Measurements from ENCODE around the gene DNAJB14.
"Not testable (repeated sequence)": the region's sequence is repeated elsewhere in the genome, so short reads cannot be mapped to it uniquely, and the experiment has no call there.

The DNAJB14 gene

GRCh38 chr4:99958207-99958606, 11.8 kb upstream of the DNAJB14 start:
- peaks cover 16% of the 10 kb centered on the region for H3K36me3 Mint-ChIP-seq (ENCODE audit: low read depth)
- not testable (repeated sequence) for H3K4me1 Mint-ChIP-seq (ENCODE audit: low read depth); H3K27me3 Mint-ChIP-seq; H3K27ac Mint-ChIP-seq; H3K4me3 Mint-ChIP-seq
- peaks cover 28% of the 10 kb centered on the region for H3K9me3 Mint-ChIP-seq
- intact Hi-C loops (cut with micrococcal nuclease), result loop anchor here (10.0 kb wide), 1 partner anchor 963 kb away; the partner anchor contains the start of gene METAP1

DNA sequence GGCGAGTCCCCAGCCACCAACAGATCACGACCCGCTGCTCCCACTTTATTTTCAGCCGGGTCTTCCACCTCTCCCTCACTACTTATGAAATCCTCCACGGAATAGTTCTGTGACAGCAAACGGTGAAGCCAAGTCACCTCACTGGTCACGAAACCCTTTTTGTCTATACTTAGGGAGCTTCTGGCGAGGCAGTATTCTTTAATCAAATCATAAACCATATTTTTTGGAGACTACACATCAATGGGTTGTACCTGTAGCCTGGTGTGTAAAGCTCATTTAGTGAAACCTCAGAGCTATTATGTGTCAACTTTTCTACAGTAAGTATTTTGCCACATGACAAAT, 4.5 kb upstream of the DNAJB14 start:
- intact Hi-C loops (cut with micrococcal nuclease), result loop anchor here (1.0 to 10.0 kb wide), 3 partner anchors 56 to 956 kb away; partner anchors contain the start of genes LAMTOR3, METAP1 and TRMT10A
- peaks cover 6% of the 10 kb centered on the region for H3K9me3 Mint-ChIP-seq

GRCh38 chr4:99949999-99950912, 3.8 kb upstream of the DNAJB14 start, which contains the start of gene H2AZ1:
H2AZ1 (minus strand) TSS chr4:99950275; CDS start chr4:99950170, 105 bp downstream.
- Mint-ChIP-seq H3K36me3 (ENCODE audit: low read depth) (peaks cover 16% of the 10 kb centered on the region), H3K4me3 (no peak within 1 kb of the TSS), H3K9me3 (no peaks in the 10 kb centered on the region), H3K4me1 (ENCODE audit: low read depth) (peaks cover 21% of the 10 kb centered on the region), H3K27me3 (no peaks in the 10 kb centered on the region), H3K27ac (no peak within 1 kb of the TSS)
- intact Hi-C loops (cut with micrococcal nuclease), result loop anchor here (1.0 to 10.0 kb wide), 6 partner anchors 38 to 1685 kb away; partner anchors contain the start of genes DAPP1, LAMTOR3, METAP1 and RAP1GDS1

More for the DNA sequence above, 4.5 kb upstream of the DNAJB14 start:
- H3K36me3 Mint-ChIP-seq (ENCODE audit: low read depth), result peaks cover 16% of the 10 kb centered on the region
- no peak overlapping the region for H3K27ac Mint-ChIP-seq
- H3K4me1 Mint-ChIP-seq (ENCODE audit: low read depth), result peaks cover 14% of the 10 kb centered on the region
- no peaks in the 10 kb centered on the region for H3K27me3 Mint-ChIP-seq
- H3K4me3 Mint-ChIP-seq, result no peak overlapping the region

DNA sequence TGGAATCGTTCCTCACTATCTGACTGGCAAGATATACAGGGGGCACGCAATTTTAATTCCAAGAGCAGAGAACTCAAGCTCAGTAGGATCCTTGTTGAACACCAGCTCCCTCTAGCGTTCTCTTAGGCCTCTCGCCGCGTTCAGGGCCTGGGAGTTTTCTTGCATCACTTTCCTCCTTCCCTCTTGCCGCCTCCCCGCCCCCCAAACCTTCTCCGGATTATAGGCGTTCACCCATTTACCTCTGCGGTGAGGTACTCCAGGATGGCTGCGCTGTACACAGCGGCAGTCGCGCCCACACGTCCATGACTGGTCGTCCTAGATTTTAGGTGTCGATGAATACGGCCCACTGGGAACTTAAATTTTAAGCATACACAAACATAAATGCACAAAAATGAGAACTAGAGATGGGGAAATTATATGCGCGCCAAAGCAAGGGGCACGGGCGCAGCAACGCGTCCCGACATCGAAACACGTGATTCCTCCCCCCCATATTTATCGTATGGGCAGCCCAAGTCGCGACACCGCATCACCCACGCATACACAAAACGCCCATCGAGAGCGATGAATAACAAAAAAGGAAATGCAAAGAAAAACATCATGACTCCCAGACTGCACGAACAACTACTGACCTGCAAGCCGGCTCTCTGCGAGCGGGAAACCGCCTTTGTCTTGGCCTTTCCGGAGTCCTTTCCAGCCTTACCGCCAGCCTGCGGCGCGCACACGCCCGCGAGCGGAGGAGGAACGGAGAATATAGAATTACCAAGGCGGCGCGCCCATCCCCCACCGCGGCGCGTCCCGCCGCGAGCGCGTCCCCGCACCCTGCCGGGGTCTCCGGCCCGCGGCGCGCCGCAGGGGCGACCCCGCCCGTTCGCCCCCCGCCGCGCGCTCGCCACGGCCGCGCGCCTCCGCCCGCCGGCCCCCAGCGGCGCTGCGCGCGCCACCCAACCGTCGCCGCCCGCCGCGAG, 2.9 kb upstream of the DNAJB14 start:
- intact Hi-C loops (cut with micrococcal nuclease), result loop anchor here (2.0 to 10.0 kb wide), 3 partner anchors 37 to 1685 kb away; partner anchors contain the start of genes DAPP1 and RAP1GDS1
- Mint-ChIP-seq H3K27ac (no peak overlapping the region), H3K4me1 (ENCODE audit: low read depth) (peaks cover 30% of the 10 kb centered on the region), H3K27me3 (no peaks in the 10 kb centered on the region), H3K9me3 (no peaks in the 10 kb centered on the region), H3K36me3 (ENCODE audit: low read depth) (peaks cover 22% of the 10 kb centered on the region), H3K4me3 (no peak overlapping the region)

- peaks cover 36% of the 10 kb centered on the region for H3K4me1 Mint-ChIP-seq (ENCODE audit: low read depth)
- no peaks in the 10 kb centered on the region for H3K9me3 Mint-ChIP-seq
- H3K27me3 Mint-ChIP-seq, result no peaks in the 10 kb centered on the region
- H3K36me3 Mint-ChIP-seq (ENCODE audit: low read depth), result peaks cover 34% of the 10 kb centered on the region
- H3K27ac Mint-ChIP-seq, result no peak overlapping the region
- intact Hi-C loops (cut with micrococcal nuclease), result loop anchor here (2.0 to 10.0 kb wide), 3 partner anchors 35 to 1683 kb away; partner anchors contain the start of genes DAPP1 and RAP1GDS1
- no peak overlapping the region for H3K4me3 Mint-ChIP-seq
Measured at GRCh38 chr4:99947608-99948007, 1.2 kb upstream of the DNAJB14 start.

DNA sequence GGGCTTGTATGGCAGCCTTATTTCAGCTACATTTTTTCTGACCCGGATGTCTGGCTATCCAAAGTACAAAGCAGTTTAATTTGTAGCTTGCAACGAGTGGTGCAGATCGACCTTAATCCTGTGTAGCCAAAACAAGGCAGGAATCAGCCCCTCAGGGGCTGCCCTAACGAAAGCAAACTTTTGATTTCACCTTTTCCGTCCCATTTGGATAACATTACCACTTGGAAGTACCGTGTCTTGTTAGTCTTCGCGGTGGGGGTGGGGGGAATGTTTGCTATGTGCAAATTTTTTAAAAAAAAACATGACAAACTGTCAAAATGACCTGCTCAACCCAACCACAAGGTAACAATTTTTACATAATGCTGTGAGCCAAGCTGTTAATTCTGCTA, 766 bp upstream of the DNAJB14 start:
- H3K27ac Mint-ChIP-seq, result peak overlapping the region; percentile 92
- peak overlapping the region; percentile 98 for H3K4me3 Mint-ChIP-seq
- H3K9me3 Mint-ChIP-seq, result no peaks in the 10 kb centered on the region
- H3K4me1 Mint-ChIP-seq (ENCODE audit: low read depth), result peaks cover 36% of the 10 kb centered on the region
- H3K27me3 Mint-ChIP-seq, result no peaks in the 10 kb centered on the region
- intact Hi-C loops (cut with micrococcal nuclease), result loop anchor here (5.0 to 10.0 kb wide), 2 partner anchors 35 to 1682 kb away; partner anchors contain the start of gene RAP1GDS1
- peaks cover 34% of the 10 kb centered on the region for H3K36me3 Mint-ChIP-seq (ENCODE audit: low read depth)

DNA sequence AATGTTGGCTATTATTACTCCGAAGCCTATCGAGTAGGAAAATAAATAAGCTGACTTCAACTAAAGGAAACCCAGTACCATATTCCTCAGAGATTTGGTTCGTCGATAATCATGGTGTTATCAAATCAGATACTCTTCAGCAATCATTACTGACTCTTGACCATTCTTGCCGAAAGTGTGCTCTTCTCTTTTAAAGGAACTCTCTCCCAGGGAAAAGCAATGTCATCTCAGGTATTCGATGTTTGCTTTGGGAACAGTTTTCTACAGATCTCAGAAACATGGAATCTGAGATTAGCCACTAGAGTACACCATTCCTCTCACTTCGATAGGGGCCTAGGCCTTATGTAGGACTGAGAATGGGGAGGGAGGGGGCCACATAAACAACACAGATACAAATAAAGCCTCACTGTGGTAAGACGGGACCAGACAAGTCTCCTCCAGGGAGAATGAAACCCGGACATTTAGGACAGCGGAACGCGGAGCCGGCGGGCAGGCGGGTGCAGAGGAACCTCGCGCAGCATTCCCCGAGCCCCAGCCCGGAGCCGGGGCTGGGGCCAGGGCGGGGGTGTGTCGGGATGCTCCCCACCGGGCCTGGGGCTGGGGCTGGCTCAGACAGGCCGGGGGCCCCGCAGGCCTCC, 581 bp downstream of the DNAJB14 start:
- Mint-ChIP-seq H3K27ac (peak overlapping the region; percentile 92), H3K4me1 (ENCODE audit: low read depth) (peaks cover 36% of the 10 kb centered on the region), H3K4me3 (peak overlapping the region; percentile 98)

GRCh38 chr4:99943904-99944437, 2.4 kb downstream of the DNAJB14 start:
- Mint-ChIP-seq H3K27ac (no peak overlapping the region), H3K4me1 (ENCODE audit: low read depth) (peaks cover 36% of the 10 kb centered on the region), H3K4me3 (no peak overlapping the region), H3K27me3 (no peaks in the 10 kb centered on the region), H3K9me3 (no peaks in the 10 kb centered on the region), H3K36me3 (ENCODE audit: low read depth) (peaks cover 34% of the 10 kb centered on the region)
- intact Hi-C loops (cut with micrococcal nuclease), result loop anchor here (10.0 kb wide), 1 partner anchor 1679 kb away; the partner anchor contains the start of gene RAP1GDS1

More for the DNA sequence above, 581 bp downstream of the DNAJB14 start:
- H3K36me3 Mint-ChIP-seq (ENCODE audit: low read depth), result peaks cover 34% of the 10 kb centered on the region
- no peaks in the 10 kb centered on the region for H3K27me3 Mint-ChIP-seq
- intact Hi-C loops (cut with micrococcal nuclease), result loop anchor here (1.0 to 10.0 kb wide), 3 partner anchors 34 to 1681 kb away; partner anchors contain the start of gene RAP1GDS1
- no peaks in the 10 kb centered on the region for H3K9me3 Mint-ChIP-seq

DNA sequence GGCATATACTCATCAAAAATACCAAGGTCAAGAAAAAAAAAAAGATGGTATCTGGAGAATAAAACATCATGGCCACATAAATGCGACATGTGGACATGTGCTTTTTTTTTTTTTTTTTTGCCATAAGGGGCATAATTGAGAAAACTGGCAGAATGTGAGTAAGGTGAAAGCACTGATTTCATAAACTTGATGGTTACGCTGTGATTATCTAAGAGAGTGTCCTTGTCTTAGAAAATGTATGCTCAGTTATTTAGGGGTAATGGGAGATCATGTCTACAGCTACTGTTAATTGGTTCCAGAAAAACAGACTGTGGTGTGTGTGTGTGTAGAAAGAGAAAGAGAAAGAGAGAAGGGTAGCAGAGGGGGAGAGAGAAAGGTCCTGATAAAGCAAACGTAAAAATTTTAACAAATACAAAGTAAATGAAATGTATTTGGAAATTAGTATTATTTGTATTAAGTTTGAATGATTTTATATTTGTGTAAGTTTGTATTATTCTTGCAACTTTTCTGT, 8.1 kb downstream of the DNAJB14 start:
- Mint-ChIP-seq H3K4me1 (ENCODE audit: low read depth) (peaks cover 10% of the 10 kb centered on the region), H3K9me3 (peaks cover 23% of the 10 kb centered on the region), H3K27me3 (no peaks in the 10 kb centered on the region), H3K36me3 (ENCODE audit: low read depth) (peaks cover 54% of the 10 kb centered on the region), H3K27ac (no peak overlapping the region), H3K4me3 (no peak overlapping the region)
- intact Hi-C loops (cut with micrococcal nuclease), result no loop called here

DNA sequence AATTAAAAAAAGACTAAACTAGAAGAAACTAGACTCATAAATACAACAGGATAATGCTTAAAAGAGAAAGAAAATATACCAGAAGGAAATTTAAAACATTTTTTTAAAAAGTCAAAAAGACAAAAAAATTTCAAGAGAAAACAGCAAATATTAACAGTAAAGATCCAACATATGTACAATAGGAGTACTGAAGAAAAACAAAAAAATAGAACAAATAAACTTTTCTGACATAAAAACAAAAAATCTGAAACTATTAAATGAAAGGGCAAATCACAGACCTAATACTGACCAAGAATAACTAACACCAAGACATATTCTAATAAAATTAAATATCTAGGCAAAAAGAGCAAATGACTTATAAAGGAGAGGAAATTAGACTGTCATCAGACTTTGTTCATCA, 11.5 kb downstream of the DNAJB14 start:
- H3K27me3 Mint-ChIP-seq, result no peaks in the 10 kb centered on the region
- peaks cover 57% of the 10 kb centered on the region for H3K36me3 Mint-ChIP-seq (ENCODE audit: low read depth)
- intact Hi-C loops (cut with micrococcal nuclease), result no loop called here
- no peak overlapping the region for H3K27ac Mint-ChIP-seq
- no peak overlapping the region for H3K4me3 Mint-ChIP-seq
- peaks cover 11% of the 10 kb centered on the region for H3K4me1 Mint-ChIP-seq (ENCODE audit: low read depth)
- H3K9me3 Mint-ChIP-seq, result peaks cover 23% of the 10 kb centered on the region

- peaks cover 36% of the 10 kb centered on the region for H3K36me3 Mint-ChIP-seq (ENCODE audit: low read depth)
- H3K4me3 Mint-ChIP-seq, result no peak overlapping the region
- H3K27me3 Mint-ChIP-seq, result no peaks in the 10 kb centered on the region
- no peak overlapping the region for H3K27ac Mint-ChIP-seq
- peaks cover 11% of the 10 kb centered on the region for H3K4me1 Mint-ChIP-seq (ENCODE audit: low read depth)
- intact Hi-C loops (cut with micrococcal nuclease), result no loop called here
- no peaks in the 10 kb centered on the region for H3K9me3 Mint-ChIP-seq
Measured at GRCh38 chr4:99927566-99927965, 18.9 kb downstream of the DNAJB14 start.

DNA sequence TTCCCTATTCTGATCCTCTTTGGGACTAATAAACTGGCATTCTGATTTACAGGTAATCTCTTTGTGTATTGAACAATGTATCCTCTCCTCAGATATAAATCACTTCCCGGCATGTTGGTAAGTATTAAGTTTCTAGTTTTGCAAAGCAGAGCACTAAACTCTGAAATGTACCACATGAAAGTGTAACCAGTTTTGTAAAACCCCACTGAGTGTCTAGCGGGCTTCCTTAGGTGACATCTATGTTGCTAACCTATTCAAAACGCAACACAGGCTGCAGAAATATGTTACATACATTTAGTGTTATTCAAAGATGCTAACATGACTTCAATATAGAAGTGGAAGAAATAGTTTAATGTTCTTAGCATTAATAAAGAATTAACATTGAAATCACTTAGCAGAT, 25.2 kb downstream of the DNAJB14 start:
- Mint-ChIP-seq H3K9me3 (peaks cover 8% of the 10 kb centered on the region), H3K27me3 (no peaks in the 10 kb centered on the region), H3K4me1 (ENCODE audit: low read depth) (peaks cover 4% of the 10 kb centered on the region), H3K4me3 (no peak overlapping the region), H3K27ac (no peak overlapping the region), H3K36me3 (ENCODE audit: low read depth) (peaks cover 52% of the 10 kb centered on the region)
- intact Hi-C loops (cut with micrococcal nuclease), result no loop called here

DNA sequence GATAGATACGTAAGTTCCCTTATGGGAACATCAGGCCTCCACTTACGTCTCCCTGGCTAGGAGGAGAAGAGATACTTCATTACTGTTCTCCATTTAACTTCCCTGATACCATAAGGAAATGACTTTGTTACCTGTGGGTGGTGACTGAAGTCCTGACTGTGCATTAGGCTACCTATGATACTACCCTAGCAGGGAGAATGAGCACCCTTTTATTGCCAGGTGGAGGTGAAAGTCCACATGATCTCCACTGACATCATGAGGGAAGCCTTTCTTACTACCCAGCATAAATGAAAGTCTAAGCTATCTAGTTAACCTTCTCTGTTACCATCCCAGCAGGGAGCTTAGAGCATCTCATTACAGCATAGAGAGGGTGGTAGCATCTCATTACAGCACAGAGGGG, 27.8 kb downstream of the DNAJB14 start:
- no peaks in the 10 kb centered on the region for H3K4me1 Mint-ChIP-seq (ENCODE audit: low read depth)
- no peaks in the 10 kb centered on the region for H3K27me3 Mint-ChIP-seq
- peaks cover 8% of the 10 kb centered on the region for H3K9me3 Mint-ChIP-seq
- H3K4me3 Mint-ChIP-seq, result no peak overlapping the region
- no peak overlapping the region for H3K27ac Mint-ChIP-seq
- peaks cover 71% of the 10 kb centered on the region for H3K36me3 Mint-ChIP-seq (ENCODE audit: low read depth)
- intact Hi-C loops (cut with micrococcal nuclease), result no loop called here
